Stomach (tissue), 9 donors: Measurements from ENCODE around the gene GTF2B. TPM values are rescaled to one million over a fixed set of nuclear protein-coding genes. Genes with fewer than 3 reads are reported as not detected.
"Not testable (repeated sequence)": the region's sequence is repeated elsewhere in the genome, so short reads cannot be mapped to it uniquely, and the experiment has no call there.

Experiments used
- DNase-seq, 2 donors: peaks; one replicate each; pipeline versions ENCODE4 v3.0.0 to v3.0.0-alpha.2; 2013 to 2019
- H3K27ac ChIP-seq, 5 donors: fragments of 200-600 bp in 4 of 5; sonication (generic) in 4 of 5; one replicate each; pipeline ENCODE4 v1.5.1; 2013 to 2019; ENCODE audit warnings: mild to moderate bottlenecking in 1 of 5, moderate library complexity in 1 of 5
- H3K27me3 ChIP-seq, 3 donors: fragments of 200-600 bp; sonication (generic); one replicate each; pipeline ENCODE4 v1.5.1; 2017 to 2019; ENCODE audit warnings: mixed run types in 1 of 3
- H3K36me3 ChIP-seq, 4 donors: fragments of 200-600 bp; sonication (generic); 1 replicate in 3 of 4; 2 replicates in 1 of 4; pipeline ENCODE4 v1.5.1; 2016 to 2019
- H3K4me1 ChIP-seq, 4 donors: fragments of 200-600 bp; sonication (generic); one replicate each; pipeline ENCODE4 v1.5.1; 2016 to 2019
- H3K4me3 ChIP-seq, 4 donors: fragments of 200-600 bp; sonication (generic) in 3 of 4; one replicate each; pipeline ENCODE4 v1.5.1; 2016 to 2019; ENCODE audit warnings: mild to moderate bottlenecking in 1 of 4
- H3K9me3 ChIP-seq, 4 donors: fragments of 200-600 bp; sonication (generic); one replicate each; pipeline ENCODE4 v1.5.1; 2016 to 2019
- EP300 ChIP-seq: sonication (generic); formaldehyde crosslinking; IDR thresholded peaks from one replicate; pipeline ENCODE4 v1.6.1; 2017; ENCODE audit warnings: antibody characterized with exemption
- POLR2A ChIP-seq, 4 donors: fragments of 450-650 bp; IDR thresholded peaks; one replicate each; pipeline ENCODE4 v1.6.1; 2016; ENCODE audit warnings: antibody characterized with exemption in 4 of 4, control low read depth in 2 of 4, mild to moderate bottlenecking in 1 of 4, moderate library complexity in 1 of 4
- POLR2AphosphoS5 ChIP-seq, 3 donors: sonication (generic); formaldehyde crosslinking; IDR thresholded peaks; one replicate each; pipeline ENCODE4 v1.6.1; 2016; ENCODE audit warnings: antibody characterized with exemption in 3 of 3
- WGBS, 5 donors: extraction: QIAGEN DNeasy Blood & Tissue Kit in 3 of 5; methylation state at CpG; one replicate each; pipeline versions ENCODE4 v1.1.5 to v1.1.7; 2013 to 2018; 5-methylcytosine and 5-hydroxymethylcytosine counted together
- intact Hi-C: fragments of 100-400 bp; cut with DNase I; formaldehyde crosslinking; loops from one replicate; pipeline ENCODE4 v1.15.1; 2023; ENCODE audit warnings: low total_unique reads
- polyA plus RNA-seq, 3 donors: library from polyadenylated mRNA; stranded (reverse); fragments of 200-250 nt; gene quantifications; one replicate each; pipeline ENCODE4 v1.2.3, GENCODE V29; 2013
- total RNA-seq, 5 donors: library from RNA; depleted of rRNA; stranded (reverse); fragments of >200 nt; gene quantifications; one replicate each; pipeline versions ENCODE4 v1.1.0 to v1.2.3, GENCODE V29; 2014 to 2016
- TF ChIP-seq, protein P1 (sequence below), 7 experiments: fragments of 450-650 bp in 4 of 7; fragments of 200-600 bp in 3 of 7; sonication (generic) in 3 of 7; IDR thresholded peaks; one replicate each; pipeline ENCODE4 v1.5.1; 2016 to 2019; ENCODE audit warnings: antibody characterized with exemption in 7 of 7, control low read depth in 2 of 7, mild to moderate bottlenecking in 1 of 7
- donor health status: healthy with polysubstance abuse.
- donor health status: Bipolar disorder and iron deficiency.
- donor health status: healthy.

The GTF2B gene
- total and polyA plus RNA-seq, 8 donors = 21.8 to 67.7 (median 33.4) TPM

DNA sequence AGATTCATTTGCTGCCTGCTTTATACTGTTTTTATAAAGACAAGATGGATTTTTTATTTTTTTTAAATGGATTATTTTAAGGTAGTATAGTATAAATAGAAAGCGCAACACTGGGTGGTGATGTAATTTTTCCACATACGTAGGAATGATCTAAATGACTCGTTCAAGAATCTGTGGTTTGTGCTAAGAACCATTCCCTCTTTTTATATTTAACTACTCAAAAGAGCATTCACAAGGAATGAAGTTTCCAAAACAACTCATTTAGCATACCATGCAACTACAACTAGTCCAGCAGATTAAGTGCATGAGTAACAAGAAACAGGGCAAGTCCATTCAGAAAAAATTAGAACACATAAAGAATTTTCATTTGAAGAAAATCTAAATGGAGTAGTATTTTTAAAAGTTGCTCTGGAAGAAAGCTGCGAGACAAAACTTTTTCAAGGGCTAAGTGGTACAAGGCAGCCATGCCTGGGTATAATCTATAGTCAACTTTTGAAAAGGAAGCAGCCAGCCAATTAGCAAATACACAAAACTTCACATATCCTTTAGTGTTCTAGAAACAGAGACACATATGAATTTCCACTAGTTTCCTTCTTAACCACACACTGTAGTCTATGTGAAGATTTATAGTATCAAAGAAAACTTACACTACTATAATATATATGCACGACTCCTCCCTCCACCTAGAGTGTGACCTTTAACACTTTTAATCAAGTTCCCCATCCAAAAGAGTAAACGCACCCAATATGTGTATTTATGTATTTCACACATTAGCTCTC, 23.4 kb downstream of the GTF2B start:
- H3K27me3 ChIP-seq = no peaks in the 10 kb centered on the region
- TF ChIP-seq EP300 = no peak
- no peak for TF ChIP-seq POLR2A (IDR thresholded peaks at IDR 0.05)
- TF ChIP-seq, protein P1, sequence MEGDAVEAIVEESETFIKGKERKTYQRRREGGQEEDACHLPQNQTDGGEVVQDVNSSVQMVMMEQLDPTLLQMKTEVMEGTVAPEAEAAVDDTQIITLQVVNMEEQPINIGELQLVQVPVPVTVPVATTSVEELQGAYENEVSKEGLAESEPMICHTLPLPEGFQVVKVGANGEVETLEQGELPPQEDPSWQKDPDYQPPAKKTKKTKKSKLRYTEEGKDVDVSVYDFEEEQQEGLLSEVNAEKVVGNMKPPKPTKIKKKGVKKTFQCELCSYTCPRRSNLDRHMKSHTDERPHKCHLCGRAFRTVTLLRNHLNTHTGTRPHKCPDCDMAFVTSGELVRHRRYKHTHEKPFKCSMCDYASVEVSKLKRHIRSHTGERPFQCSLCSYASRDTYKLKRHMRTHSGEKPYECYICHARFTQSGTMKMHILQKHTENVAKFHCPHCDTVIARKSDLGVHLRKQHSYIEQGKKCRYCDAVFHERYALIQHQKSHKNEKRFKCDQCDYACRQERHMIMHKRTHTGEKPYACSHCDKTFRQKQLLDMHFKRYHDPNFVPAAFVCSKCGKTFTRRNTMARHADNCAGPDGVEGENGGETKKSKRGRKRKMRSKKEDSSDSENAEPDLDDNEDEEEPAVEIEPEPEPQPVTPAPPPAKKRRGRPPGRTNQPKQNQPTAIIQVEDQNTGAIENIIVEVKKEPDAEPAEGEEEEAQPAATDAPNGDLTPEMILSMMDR (IDR thresholded peaks at IDR 0.05) = no peak
- no peak for TF ChIP-seq POLR2AphosphoS5 (IDR thresholded peaks at IDR 0.05)
- intact Hi-C loops = no loop called here
- H3K9me3 ChIP-seq = no peaks in the 10 kb centered on the region
- H3K36me3 ChIP-seq = peaks cover 6 to 16% (median 12%) of the 10 kb centered on the region in 4 donors
- peak in 1 of 2 donors; percentile 9 for DNase-seq
- no peak overlapping the region for H3K4me3 ChIP-seq
- H3K27ac ChIP-seq = no peak overlapping the region
- WGBS, 5 donors = 49 to 64% (median 58%) methylated on average over 6 of the region's 6 CpGs
- H3K4me1 ChIP-seq = peaks cover 4 to 37% (median 17%) of the 10 kb centered on the region in 4 donors

DNA sequence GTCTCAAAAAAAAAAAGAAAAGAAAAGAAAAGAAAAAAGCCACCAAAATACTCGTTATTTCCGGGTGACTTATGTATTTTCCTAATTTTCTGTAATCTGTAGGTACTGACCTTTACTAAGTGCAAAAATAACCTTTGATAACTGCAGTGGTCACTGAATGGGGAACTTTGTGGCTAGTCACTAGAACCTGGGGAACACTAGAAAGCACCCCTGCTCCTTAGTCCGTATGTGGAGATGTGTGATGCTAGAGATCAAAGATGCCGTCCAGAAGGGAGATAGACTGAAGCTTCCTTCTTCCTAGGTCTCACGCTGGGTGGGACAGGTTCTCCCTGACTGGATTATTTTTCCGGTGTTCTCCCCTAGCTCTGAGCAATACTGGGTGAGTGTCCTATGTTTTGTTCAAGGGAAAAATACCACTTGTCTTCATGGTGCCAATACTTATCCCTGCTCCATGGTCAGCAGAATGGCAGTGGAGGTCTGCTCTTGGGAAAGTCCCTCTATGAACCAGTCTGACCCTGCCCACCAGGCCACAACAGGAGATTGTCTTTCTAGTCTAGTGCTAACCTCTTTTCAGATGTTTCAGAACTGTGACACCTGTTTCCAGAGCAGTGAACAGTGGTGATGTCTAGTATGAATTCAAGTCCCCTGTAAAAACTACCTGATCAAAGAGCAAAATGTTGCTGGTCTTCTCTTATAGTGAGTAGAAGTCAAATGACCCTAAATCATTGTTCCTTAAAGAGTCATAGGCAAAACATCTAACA, 39.9 kb downstream of the GTF2B start:
- intact Hi-C loops = no loop called here
- Histone ChIP-seq H3K27me3 (no peaks in the 10 kb centered on the region), H3K36me3 (peaks cover 20 to 64% (median 62%) of the 10 kb centered on the region in 4 donors), H3K4me3 (no peak overlapping the region), H3K4me1 (peaks cover 0 to 3% (median 0%) of the 10 kb centered on the region in 4 donors), H3K27ac (no peak overlapping the region), H3K9me3 (no peaks in the 10 kb centered on the region)
- TF ChIP-seq, protein P1 (IDR thresholded peaks at IDR 0.05) = no peak
- TF ChIP-seq EP300 (no peak), POLR2A (IDR thresholded peaks at IDR 0.05) (no peak), POLR2AphosphoS5 (IDR thresholded peaks at IDR 0.05) (no peak)
- 85 to 92% (median 92%) methylated on average over 6 of the region's 6 CpGs for WGBS, 5 donors
- DNase-seq = no peak

DNA sequence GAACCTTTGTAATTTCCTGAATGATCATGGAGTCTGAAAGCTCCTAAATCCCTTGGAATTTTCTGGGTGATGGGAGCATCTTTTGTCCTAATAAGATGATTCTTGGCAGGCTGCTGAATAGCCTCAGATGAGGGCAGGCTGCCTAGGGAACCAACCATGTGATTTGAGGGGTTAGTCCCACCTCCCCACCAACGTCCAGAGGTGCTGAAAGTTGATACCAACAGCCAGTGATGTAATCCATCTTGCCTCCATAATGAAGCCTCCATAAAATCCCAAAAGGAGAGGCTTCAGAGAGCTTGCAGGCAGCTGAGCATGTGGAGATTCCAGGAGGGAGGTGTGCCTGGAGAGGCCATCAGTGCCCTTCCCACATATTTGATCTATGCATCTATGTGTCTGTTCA, 43.7 kb downstream of the GTF2B start:
- Histone ChIP-seq H3K9me3 (no peaks in the 10 kb centered on the region), H3K36me3 (peaks cover 3 to 28% (median 24%) of the 10 kb centered on the region in 4 donors), H3K4me1 (no peaks in the 10 kb centered on the region), H3K27ac (no peak overlapping the region), H3K4me3 (no peak overlapping the region), H3K27me3 (no peaks in the 10 kb centered on the region)
- TF ChIP-seq, protein P1 (IDR thresholded peaks at IDR 0.05) = no peak
- TF ChIP-seq POLR2A (IDR thresholded peaks at IDR 0.05) = no peak
- TF ChIP-seq POLR2AphosphoS5 (IDR thresholded peaks at IDR 0.05) = no peak
- TF ChIP-seq EP300 = no peak
- WGBS, 5 donors = 10 to 26% (median 13%) methylated on average over 1 of the region's 1 CpG
- no peak for DNase-seq
- intact Hi-C loops = no loop called here

DNA sequence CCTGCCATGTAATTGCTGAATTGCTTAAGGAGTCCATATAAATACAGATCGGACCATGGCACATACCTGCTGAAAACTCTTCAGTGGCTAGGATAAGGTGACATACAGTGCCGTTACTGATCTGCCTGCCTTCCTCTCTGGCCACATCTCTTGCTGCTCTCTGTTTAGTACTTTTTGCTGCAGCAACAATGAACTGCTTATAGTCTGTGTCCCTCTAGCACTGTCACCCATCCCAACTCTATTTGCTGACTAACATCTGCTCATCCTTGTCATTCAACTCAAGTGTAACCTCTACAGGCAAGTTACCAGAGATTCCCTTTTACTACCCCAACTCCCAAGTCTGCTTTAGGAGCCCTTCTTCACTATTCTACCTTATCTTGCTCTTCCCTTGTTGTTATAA, 65.6 kb downstream of the GTF2B start:
- Histone ChIP-seq H3K27ac (no peak overlapping the region), H3K27me3 (no peaks in the 10 kb centered on the region), H3K4me3 (no peak overlapping the region), H3K36me3 (peaks cover 7 to 71% (median 54%) of the 10 kb centered on the region in 4 donors), H3K9me3 (no peaks in the 10 kb centered on the region), H3K4me1 (peaks cover 0 to 9% (median 0%) of the 10 kb centered on the region in 4 donors)
- WGBS, 5 donors = 88 to 98% (median 97%) methylated on average over 2 of the region's 2 CpGs
- TF ChIP-seq EP300 (no peak), POLR2A (IDR thresholded peaks at IDR 0.05) (no peak), POLR2AphosphoS5 (IDR thresholded peaks at IDR 0.05) (no peak)
- TF ChIP-seq, protein P1 (IDR thresholded peaks at IDR 0.05) = no peak
- no peak for DNase-seq
- intact Hi-C loops = no loop called here

DNA sequence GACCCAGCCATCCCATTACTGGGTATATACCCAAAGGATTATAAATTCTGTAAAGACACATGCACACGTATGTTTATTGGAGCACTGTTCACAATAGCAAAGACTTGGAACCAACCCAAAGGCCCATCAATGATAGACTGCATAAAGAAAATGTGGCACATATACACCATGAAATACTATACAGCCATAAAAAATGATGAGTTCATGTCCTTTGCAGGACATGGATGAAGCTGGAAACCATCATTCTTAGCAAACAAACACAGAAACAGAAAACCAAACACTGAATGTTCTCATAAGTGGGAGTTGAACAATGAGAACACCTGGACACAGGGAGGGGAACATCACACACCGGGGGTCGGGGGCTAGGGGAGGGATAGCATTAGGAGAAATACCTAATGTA, 71.7 kb downstream of the GTF2B start:
- H3K4me1 ChIP-seq, H3K9me3 ChIP-seq, intact Hi-C loops, H3K27ac ChIP-seq, DNase-seq, H3K4me3 ChIP-seq, H3K27me3 ChIP-seq: not testable (repeated sequence)
- 96 to 99% (median 97%) methylated on average over 3 of the region's 3 CpGs for WGBS, 5 donors
- peaks cover 14 to 72% (median 53%) of the 10 kb centered on the region in 4 donors for H3K36me3 ChIP-seq
